WTC11 (cell line): ENCODE results near the gene TGM2.

Experiments used
- CDX4 ChIP-seq: fragments of 250-450 bp; sonication (Bioruptor Pico); IDR thresholded peaks from 2 replicates; pipeline ENCODE4 v1.9.0; 2021; ENCODE audit warnings: moderate library complexity, mild to moderate bottlenecking, inconsistent platforms, borderline replicate concordance
- CTCF ChIP-seq: fragments of 200-600 bp; IDR thresholded peaks from 2 replicates; pipeline ENCODE4 v1.8.0; 2022; ENCODE audit warnings: antibody characterized with exemption
- E2F1 ChIP-seq: sonication (generic); formaldehyde crosslinking; IDR thresholded peaks from 2 replicates; pipeline ENCODE4 v1.8.0; 2022; ENCODE audit warnings: mild to moderate bottlenecking, missing genetic modification reagents
- E2F4 ChIP-seq: sonication (generic); formaldehyde crosslinking; IDR thresholded peaks from 2 replicates; pipeline ENCODE4 v1.8.1; 2022; ENCODE audit warnings: low read depth, mild to moderate bottlenecking, moderate library complexity, missing genetic modification reagents, borderline replicate concordance
- KAT7 ChIP-seq: sonication (generic); formaldehyde crosslinking; IDR thresholded peaks from 2 replicates; pipeline ENCODE4 v1.8.1; 2023; ENCODE audit warnings: missing genetic modification reagents, mild to moderate bottlenecking, borderline replicate concordance
- MXD4 ChIP-seq: fragments of 250-450 bp; sonication (Bioruptor Pico); IDR thresholded peaks from 2 replicates; pipeline ENCODE4 v1.8.0; 2021; ENCODE audit warnings: mild to moderate bottlenecking, moderate library complexity, borderline replicate concordance
- RORB ChIP-seq: fragments of 250-450 bp; sonication (Bioruptor Pico); IDR thresholded peaks from 2 replicates; pipeline ENCODE4 v1.9.0; 2021; ENCODE audit warnings: mild to moderate bottlenecking

GRCh38 chr20:38197217-38197616 is 32.1 kb upstream of the TGM2 start:
- TF ChIP-seq CTCF = no peak
- no peak for TF ChIP-seq E2F4
- TF ChIP-seq E2F1 (CRISPR knock-in tag) = no peak
- no peak for TF ChIP-seq RORB
- TF ChIP-seq CDX4 (CRISPR knock-in tag) = no peak
- no peak for TF ChIP-seq KAT7 (CRISPR knock-in tag)
- TF ChIP-seq MXD4 = no peak
